Neural cell (in vitro differentiated cells): ENCODE measurements around the gene ACKR4. TPM values are rescaled to one million over a fixed set of nuclear protein-coding genes. Genes with fewer than 3 reads are reported as not detected.

Experiments
- H2AFZ ChIP-seq: fragments of 200-600, 300-800 bp; sonication (generic), shearing (Covaris generic); 2 replicates; pipeline ENCODE4 v1.6.0; 2014; ENCODE audit warnings: low read depth, mild to moderate bottlenecking, antibody characterized with exemption, low read length, moderate library complexity
- H3F3A ChIP-seq: fragments of 200-600 bp; shearing (Covaris generic); 2 replicates; pipeline ENCODE4 v1.6.1; 2016; ENCODE audit warnings: mild to moderate bottlenecking, moderate library complexity, mixed read lengths, antibody characterized with exemption, low read length; ENCODE audit not compliant: insufficient read depth, poor library complexity, severe bottlenecking
- H3K27ac ChIP-seq: fragments of 200-600, 300-800 bp; sonication (generic), shearing (Covaris generic); 2 replicates; pipeline ENCODE4 v1.5.1; 2014; ENCODE audit warnings: mild to moderate bottlenecking, low read length, moderate library complexity
- H3K27me3 ChIP-seq: fragments of 300-800, 200-600 bp; sonication (generic), shearing (Covaris generic); 2 replicates; pipeline ENCODE4 v1.6.0; 2014; ENCODE audit warnings: mild to moderate bottlenecking, low read depth, low read length, moderate library complexity; ENCODE audit not compliant: insufficient read depth
- H3K36me3 ChIP-seq: fragments of 300-800, 200-600 bp; sonication (generic), shearing (Covaris generic); 2 replicates; pipeline ENCODE4 v1.5.1; 2014; ENCODE audit warnings: mild to moderate bottlenecking, antibody characterized with exemption, low read length, moderate library complexity; ENCODE audit not compliant: insufficient read depth
- H3K4me2 ChIP-seq: fragments of 300-800, 200-600 bp; sonication (generic), shearing (Covaris generic); 2 replicates; pipeline ENCODE4 v1.6.0; 2014; ENCODE audit warnings: mild to moderate bottlenecking, low read length
- H3K4me3 ChIP-seq: fragments of 300-800, 200-600 bp; sonication (generic), shearing (Covaris generic); 2 replicates; pipeline ENCODE4 v1.5.1; 2014; ENCODE audit warnings: mild to moderate bottlenecking, low read length, moderate library complexity
- H3K79me2 ChIP-seq: fragments of 200-600 bp; shearing (Covaris generic); replicated peaks from 2 replicates; pipeline ENCODE4 v1.6.0; 2014; ENCODE audit warnings: mild to moderate bottlenecking, low read length, moderate library complexity; ENCODE audit not compliant: insufficient read depth
- H3K9ac ChIP-seq: fragments of 300-800, 200-600 bp; sonication (generic), shearing (Covaris generic); 2 replicates; pipeline ENCODE4 v1.6.1; 2016; ENCODE audit warnings: mild to moderate bottlenecking, low read length, mixed read lengths
- H3K9me2 ChIP-seq: fragments of 200-600 bp; shearing (Covaris generic); 2 replicates; pipeline ENCODE4 v1.6.1; 2016; ENCODE audit warnings: mild to moderate bottlenecking, low read length, mixed read lengths; ENCODE audit not compliant: insufficient read depth
- H3K9me3 ChIP-seq: fragments of 200-600, 300-800 bp; sonication (generic), shearing (Covaris generic); 2 replicates; pipeline ENCODE4 v1.6.1; 2016; ENCODE audit warnings: mild to moderate bottlenecking, mixed run types, low read length, moderate library complexity, mixed read lengths
- H4K20me1 ChIP-seq: fragments of 200-600 bp; shearing (Covaris generic); 2 replicates; pipeline ENCODE4 v1.6.1; 2016; ENCODE audit warnings: mild to moderate bottlenecking, mixed run types; ENCODE audit not compliant: insufficient read depth
- EP300 ChIP-seq: fragments of 450-650 bp; conservative IDR thresholded peaks from 2 replicates; pipeline ENCODE4 v1.6.1; 2014; ENCODE audit warnings: antibody characterized with exemption, mild to moderate bottlenecking, moderate library complexity; ENCODE audit not compliant: poor library complexity, severe bottlenecking
- EZH2 ChIP-seq: fragments of 200-600, 300-800 bp; shearing (Covaris generic), sonication (generic); IDR thresholded peaks from 2 replicates; pipeline ENCODE4 v1.6.1; 2014; ENCODE audit warnings: antibody characterized with exemption, low read length, borderline replicate concordance, mild to moderate bottlenecking; ENCODE audit not compliant: insufficient read depth, poor library complexity, severe bottlenecking
- MXI1 ChIP-seq: fragments of 450-650 bp; conservative IDR thresholded peaks from 2 replicates; pipeline ENCODE4 v1.6.1; 2014; ENCODE audit warnings: antibody characterized with exemption, mild to moderate bottlenecking; ENCODE audit not compliant: poor library complexity, severe bottlenecking
- POLR2AphosphoS5 ChIP-seq: IDR thresholded peaks from 2 replicates; pipeline ENCODE4 v1.6.1; 2012
- RAD21 ChIP-seq: fragments of 450-650 bp; conservative IDR thresholded peaks from 2 replicates; pipeline ENCODE4 v1.6.1; 2014; ENCODE audit warnings: antibody characterized with exemption, mild to moderate bottlenecking, moderate library complexity
- SMC3 ChIP-seq: fragments of 450-650 bp; conservative IDR thresholded peaks from 2 replicates; pipeline ENCODE4 v1.6.1; 2014; ENCODE audit warnings: antibody characterized with exemption, mild to moderate bottlenecking, moderate library complexity; ENCODE audit not compliant: poor library complexity
- TAF1 ChIP-seq: IDR thresholded peaks from 2 replicates; pipeline ENCODE4 v1.6.1; 2012; ENCODE audit warnings: low read depth
- polyA plus RNA-seq: library from polyadenylated mRNA; depleted of rRNA; stranded (reverse); fragments of >200 nt; gene quantifications from 2 replicates; pipeline ENCODE4 v1.2.3, GENCODE V29; 2014
- TF ChIP-seq, protein P1 (sequence below): IDR thresholded peaks from 2 replicates; pipeline ENCODE4 v1.6.1; 2012; ENCODE audit warnings: borderline replicate concordance
- TF ChIP-seq, protein P2 (sequence below): fragments of 450-650 bp; IDR thresholded peaks from 2 replicates; pipeline ENCODE4 v1.5.1; 2014; ENCODE audit warnings: antibody characterized with exemption, mild to moderate bottlenecking, moderate library complexity; ENCODE audit not compliant: poor library complexity, severe bottlenecking

Gene ACKR4
- polyA plus RNA-seq, 1 donor from 2014 or later: not detected

DNA sequence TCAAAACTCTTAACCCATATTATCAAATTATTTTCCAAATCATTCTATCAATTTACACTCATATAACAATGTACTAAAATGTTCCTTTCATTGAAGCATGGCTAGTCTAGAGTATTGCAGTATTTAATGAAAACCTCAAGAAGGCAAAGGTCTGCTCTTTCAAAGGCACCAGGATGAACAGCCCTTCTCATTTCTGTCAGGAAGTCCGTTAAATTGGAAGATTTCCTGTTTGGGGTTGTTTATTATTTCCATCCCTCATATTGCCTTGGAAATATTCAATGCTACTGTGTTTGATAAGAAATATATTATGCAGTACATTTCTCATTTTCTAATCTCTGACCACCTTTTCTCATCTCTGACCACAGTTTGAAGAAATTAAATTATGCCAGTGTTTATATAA, 25.1 kb downstream of the ACKR4 start:
- no peak overlapping the region for H3K27ac ChIP-seq
- H3K27me3 ChIP-seq: no peaks in the 10 kb centered on the region
- H3K9ac ChIP-seq: no peak overlapping the region
- H3K36me3 ChIP-seq: no peaks in the 10 kb centered on the region
- H3K9me3 ChIP-seq: no peaks in the 10 kb centered on the region
- no peaks in the 10 kb centered on the region for H3K9me2 ChIP-seq
- no peak for TF ChIP-seq SMC3
- TF ChIP-seq POLR2AphosphoS5: no peak
- H4K20me1 ChIP-seq: no peaks in the 10 kb centered on the region
- no peak overlapping the region for H2AFZ ChIP-seq
- no peak overlapping the region for H3K4me3 ChIP-seq
- H3K4me2 ChIP-seq: no peak overlapping the region
- no peaks in the 10 kb centered on the region for H3K79me2 ChIP-seq
- no peaks in the 10 kb centered on the region for H3F3A ChIP-seq

- H3K9ac ChIP-seq: no peak overlapping the region
- TF ChIP-seq POLR2AphosphoS5: no peak
- TF ChIP-seq EP300: no peak
- TF ChIP-seq, protein P1, sequence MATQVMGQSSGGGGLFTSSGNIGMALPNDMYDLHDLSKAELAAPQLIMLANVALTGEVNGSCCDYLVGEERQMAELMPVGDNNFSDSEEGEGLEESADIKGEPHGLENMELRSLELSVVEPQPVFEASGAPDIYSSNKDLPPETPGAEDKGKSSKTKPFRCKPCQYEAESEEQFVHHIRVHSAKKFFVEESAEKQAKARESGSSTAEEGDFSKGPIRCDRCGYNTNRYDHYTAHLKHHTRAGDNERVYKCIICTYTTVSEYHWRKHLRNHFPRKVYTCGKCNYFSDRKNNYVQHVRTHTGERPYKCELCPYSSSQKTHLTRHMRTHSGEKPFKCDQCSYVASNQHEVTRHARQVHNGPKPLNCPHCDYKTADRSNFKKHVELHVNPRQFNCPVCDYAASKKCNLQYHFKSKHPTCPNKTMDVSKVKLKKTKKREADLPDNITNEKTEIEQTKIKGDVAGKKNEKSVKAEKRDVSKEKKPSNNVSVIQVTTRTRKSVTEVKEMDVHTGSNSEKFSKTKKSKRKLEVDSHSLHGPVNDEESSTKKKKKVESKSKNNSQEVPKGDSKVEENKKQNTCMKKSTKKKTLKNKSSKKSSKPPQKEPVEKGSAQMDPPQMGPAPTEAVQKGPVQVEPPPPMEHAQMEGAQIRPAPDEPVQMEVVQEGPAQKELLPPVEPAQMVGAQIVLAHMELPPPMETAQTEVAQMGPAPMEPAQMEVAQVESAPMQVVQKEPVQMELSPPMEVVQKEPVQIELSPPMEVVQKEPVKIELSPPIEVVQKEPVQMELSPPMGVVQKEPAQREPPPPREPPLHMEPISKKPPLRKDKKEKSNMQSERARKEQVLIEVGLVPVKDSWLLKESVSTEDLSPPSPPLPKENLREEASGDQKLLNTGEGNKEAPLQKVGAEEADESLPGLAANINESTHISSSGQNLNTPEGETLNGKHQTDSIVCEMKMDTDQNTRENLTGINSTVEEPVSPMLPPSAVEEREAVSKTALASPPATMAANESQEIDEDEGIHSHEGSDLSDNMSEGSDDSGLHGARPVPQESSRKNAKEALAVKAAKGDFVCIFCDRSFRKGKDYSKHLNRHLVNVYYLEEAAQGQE: no peak
- no peak for TF ChIP-seq SMC3
- TF ChIP-seq MXI1: no peak
- no peak for TF ChIP-seq RAD21
- TF ChIP-seq, protein P2, sequence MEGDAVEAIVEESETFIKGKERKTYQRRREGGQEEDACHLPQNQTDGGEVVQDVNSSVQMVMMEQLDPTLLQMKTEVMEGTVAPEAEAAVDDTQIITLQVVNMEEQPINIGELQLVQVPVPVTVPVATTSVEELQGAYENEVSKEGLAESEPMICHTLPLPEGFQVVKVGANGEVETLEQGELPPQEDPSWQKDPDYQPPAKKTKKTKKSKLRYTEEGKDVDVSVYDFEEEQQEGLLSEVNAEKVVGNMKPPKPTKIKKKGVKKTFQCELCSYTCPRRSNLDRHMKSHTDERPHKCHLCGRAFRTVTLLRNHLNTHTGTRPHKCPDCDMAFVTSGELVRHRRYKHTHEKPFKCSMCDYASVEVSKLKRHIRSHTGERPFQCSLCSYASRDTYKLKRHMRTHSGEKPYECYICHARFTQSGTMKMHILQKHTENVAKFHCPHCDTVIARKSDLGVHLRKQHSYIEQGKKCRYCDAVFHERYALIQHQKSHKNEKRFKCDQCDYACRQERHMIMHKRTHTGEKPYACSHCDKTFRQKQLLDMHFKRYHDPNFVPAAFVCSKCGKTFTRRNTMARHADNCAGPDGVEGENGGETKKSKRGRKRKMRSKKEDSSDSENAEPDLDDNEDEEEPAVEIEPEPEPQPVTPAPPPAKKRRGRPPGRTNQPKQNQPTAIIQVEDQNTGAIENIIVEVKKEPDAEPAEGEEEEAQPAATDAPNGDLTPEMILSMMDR: no peak
- no peaks in the 10 kb centered on the region for H4K20me1 ChIP-seq
- no peak overlapping the region for H3K4me3 ChIP-seq
- no peak overlapping the region for H3K27ac ChIP-seq
- no peaks in the 10 kb centered on the region for H3K27me3 ChIP-seq
- no peaks in the 10 kb centered on the region for H3F3A ChIP-seq
- no peak overlapping the region for H3K4me2 ChIP-seq
- no peaks in the 10 kb centered on the region for H3K79me2 ChIP-seq
- no peaks in the 10 kb centered on the region for H3K36me3 ChIP-seq
- no peaks in the 10 kb centered on the region for H3K9me2 ChIP-seq
- no peaks in the 10 kb centered on the region for H3K9me3 ChIP-seq
- no peak overlapping the region for H2AFZ ChIP-seq
Observed at GRCh38 chr3:132622761-132623160, 25.7 kb downstream of the ACKR4 start.

DNA sequence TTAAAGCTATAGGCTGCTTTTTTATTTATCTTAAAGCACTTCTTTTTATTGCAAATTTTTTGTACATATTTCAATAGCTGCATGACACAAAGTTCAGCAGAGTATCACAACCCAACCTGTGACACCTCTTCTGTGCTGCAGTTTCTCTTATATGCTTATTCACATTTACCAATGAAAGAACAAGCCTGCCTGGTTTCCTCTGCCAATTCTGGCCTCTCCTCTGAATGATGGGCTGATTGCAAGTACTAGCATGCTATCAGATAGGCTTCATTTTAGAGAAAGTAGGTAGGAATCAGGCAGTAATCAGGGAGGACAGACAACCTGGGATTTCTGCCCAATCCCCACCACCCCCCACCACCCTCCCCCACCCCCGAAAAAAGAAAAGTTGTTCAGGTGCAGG, 26.6 kb downstream of the ACKR4 start:
- Histone ChIP-seq H3K4me3 (no peak overlapping the region), H3K9me2 (no peaks in the 10 kb centered on the region), H3K4me2 (no peak overlapping the region), H3K36me3 (no peaks in the 10 kb centered on the region), H3K27ac (no peak overlapping the region), H3F3A (no peaks in the 10 kb centered on the region), H4K20me1 (no peaks in the 10 kb centered on the region), H3K79me2 (no peaks in the 10 kb centered on the region), H3K27me3 (no peaks in the 10 kb centered on the region), H2AFZ (no peak overlapping the region), H3K9me3 (no peaks in the 10 kb centered on the region), H3K9ac (no peak overlapping the region)
- no peak for TF ChIP-seq POLR2AphosphoS5
- no peak for TF ChIP-seq SMC3
- TF ChIP-seq, protein P1: no peak
- no peak for TF ChIP-seq MXI1
- TF ChIP-seq RAD21: no peak
- TF ChIP-seq EP300: no peak
- no peak for TF ChIP-seq TAF1
- no peak for TF ChIP-seq EZH2
- TF ChIP-seq, protein P2: no peak
